GM21447 (cell line): ENCODE results near the gene PPIB.
A peak's percentile ranks its signal among the peaks of the same experiment; 100 is the strongest.

Experiments
- ATAC-seq: cut with Tn5 transposase; IDR thresholded peaks from one replicate; pipeline ENCODE4 v1.9.1; 2021; ENCODE audit not compliant: unreplicated experiment

The PPIB gene

DNA sequence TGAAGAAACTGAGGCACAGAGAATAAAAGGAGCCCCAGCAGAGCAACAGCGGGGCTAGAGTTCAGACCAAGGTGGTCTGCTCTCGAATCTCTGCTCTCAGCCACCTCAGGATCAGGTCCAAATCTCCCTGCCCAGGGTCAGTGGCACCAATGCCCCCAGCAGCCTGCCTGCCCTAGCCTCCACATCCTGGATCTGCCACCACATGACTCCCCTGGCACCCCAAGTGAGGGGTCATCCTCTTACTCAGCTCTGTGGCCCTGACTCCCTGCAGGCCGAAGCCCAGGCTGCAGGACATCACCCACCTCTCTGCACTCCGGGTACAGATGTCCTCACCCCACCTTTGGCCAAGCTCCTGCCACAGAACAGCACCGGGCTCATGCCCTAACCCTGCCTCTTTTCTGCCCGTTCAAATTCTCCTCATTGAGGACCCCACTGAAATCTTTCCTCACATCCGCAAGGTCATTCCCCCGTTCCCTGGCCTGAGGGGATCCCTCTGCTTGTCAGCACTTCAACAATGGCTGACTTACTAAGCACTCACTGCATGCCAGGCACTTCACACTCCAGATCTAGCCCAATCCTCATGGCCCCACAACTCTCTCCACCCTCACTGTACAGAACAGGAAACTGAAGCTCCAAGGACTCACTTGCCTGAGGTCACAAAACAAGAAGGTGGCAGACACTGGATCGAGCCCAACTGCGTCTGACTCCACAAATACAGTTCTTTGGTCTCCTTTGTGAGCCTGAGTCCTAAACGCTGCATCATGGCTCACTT, 4.3 kb downstream of the PPIB start:
- ATAC-seq: no peak

- no peak for ATAC-seq
These were observed 5.2 kb downstream of the PPIB start for GRCh38 chr15:64157599-64158125.

- no peak for ATAC-seq
These were observed 6.0 kb downstream of the PPIB start for GRCh38 chr15:64156652-64157331.

DNA sequence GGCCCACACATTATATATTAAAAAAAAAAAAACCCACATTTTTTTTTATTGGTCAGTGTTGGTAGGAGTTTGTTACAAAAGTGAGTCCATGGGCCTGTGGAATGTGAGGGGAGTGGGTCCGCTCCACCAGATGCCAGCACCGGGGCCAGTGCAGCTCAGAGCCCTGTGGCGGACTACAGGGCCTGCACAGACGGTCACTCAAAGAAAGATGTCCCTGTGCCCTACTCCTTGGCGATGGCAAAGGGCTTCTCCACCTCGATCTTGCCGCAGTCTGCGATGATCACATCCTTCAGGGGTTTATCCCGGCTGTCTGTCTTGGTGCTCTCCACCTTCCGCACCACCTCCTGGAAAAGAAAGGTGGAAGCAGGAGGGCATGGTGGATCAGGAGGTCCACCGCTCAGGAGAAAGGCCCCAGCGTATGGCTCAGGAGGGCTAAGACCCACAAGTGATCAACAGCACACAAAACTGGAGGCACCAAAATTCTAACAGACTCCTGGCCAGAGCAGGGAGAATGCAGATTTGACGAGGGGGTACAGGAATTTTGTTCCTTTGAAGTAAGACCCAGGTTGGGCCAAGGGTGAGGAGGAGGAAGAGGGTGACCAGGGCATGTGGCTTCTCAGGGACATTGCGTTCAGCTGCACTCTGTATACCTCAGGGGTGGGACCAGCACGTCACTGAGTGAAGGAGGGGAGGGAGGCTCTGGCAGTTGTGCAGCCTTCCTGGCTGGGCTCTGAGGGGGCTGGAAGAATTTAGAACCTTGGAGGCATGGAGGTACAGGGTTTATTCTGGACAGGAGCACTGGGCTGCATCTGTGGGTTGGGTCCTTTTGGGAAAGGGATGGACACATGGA, 6.8 kb downstream of the PPIB start:
- no peak for ATAC-seq

DNA sequence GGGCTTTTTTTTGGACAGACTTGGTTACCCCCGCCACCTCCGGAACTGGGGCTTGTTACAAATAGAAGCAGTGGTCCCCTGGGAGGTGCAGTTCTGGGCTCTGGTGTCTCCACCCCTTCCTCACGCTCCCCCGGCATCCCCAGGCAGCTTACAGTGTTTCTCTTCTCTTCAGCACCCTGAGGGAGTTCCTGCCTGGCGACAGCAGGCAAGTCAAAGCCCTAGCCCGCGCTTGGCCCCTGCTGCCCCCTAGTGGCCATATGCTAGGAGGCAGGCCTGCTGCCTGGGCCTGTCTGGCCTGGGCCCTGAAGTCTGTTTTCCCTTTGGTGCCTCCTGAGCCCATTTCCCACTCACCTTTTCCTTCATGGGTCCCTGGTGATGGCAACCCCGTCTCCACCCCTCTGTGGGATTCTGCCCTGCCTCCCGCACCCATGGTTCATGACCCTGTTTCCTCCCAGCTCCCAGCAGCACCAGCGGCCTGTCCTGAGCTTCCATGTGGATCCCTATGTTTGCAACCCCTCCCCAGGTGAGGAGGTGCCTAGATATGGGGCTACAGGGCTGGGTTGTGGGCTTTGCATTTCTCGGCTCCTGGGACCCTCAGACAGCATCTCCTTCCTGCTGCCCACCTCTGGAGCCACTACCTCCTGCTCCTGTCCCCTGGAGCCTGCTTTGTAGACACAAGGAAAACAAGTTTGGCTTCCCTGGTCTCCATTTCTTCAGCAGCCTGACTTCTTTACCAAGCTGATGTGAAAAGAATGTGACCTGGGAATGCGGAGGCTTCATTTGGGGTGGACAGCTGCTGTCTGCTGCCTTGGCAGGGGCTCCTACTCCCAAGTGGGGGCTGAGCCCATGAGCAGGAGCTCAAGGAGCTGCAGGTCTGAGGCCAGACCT, 9.1 kb downstream of the PPIB start:
- ATAC-seq: peak; percentile 56

- peak; percentile 26 for ATAC-seq
These were observed 10.1 kb downstream of the PPIB start for GRCh38 chr15:64152507-64153387.

DNA sequence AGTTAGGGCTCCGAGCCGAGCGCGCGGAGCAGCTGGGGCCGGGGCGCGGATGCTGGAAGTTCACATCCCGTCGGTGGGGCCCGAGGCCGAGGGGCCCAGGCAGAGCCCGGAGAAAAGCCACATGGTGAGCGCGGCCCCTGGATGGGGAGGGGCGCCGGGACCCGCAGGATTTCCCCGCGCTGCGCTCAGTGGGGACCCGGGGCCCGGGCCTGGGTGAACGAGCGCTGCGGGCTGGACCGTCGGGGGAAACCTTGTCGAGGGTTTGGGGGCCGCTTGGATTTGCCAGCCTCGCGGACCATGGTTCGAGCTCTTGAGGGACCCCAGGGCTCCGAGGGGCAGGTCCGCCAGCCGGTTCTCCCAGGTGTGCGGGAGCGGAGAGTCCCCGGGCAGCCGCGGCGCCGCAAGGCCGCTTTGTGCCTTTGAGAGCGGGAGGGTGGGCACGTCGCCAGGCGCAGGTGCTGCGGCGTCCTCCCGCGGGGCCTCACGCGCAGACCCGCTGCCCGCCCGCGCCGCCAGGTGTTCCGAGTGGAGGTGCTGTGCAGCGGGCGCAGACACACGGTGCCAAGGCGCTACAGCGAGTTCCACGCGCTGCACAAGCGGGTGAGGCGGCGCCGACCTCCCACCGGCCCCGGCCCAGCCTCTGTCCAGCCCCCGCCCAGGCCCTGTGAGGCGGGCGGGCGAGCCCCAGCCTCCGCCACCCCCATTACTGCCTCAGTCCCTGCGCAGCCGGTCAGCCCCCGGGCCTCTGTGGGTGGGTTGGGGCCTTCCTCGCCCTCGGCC, 10.9 kb downstream of the PPIB start, which contains the start of gene SNX22:
SNX22 (plus strand) TSS at position 5 of the 780 bp plus-strand sequence; CDS start at position 50, 45 bp downstream.
- no peak for ATAC-seq

DNA sequence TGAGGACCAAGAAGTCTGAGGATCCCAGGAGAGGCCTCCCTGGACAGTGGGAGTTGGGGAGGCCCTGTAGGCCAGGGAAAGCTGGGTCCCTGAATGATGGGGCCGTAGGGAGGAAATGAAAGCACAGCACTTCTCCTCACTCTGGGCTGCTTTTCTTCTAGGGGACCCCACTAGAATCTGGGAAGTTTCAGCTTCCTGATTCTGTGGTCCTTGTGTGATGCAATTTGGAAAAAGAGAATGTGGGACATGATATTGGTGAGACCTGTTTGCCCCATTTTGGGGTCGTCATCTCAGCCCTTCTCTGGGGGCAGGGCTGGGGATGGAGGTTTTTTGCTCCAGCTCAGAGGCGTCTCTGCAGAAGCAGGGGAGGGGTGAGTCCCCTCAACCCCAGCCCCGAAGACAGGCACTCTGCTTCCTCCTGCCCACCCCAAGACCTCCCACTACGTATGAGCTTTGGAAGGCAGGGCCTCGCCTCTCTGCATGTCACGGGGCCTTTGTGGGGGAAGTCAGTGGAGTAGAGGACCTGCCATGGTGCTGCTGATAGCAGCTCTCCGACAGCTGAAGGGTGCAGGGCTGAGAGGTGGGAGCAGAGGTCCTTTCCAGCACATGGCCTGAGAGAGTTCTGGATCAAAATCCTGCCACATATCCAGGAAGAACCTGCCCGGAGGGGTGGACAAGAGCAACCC, 12.8 kb downstream of the PPIB start:
- no peak for ATAC-seq

- no peak for ATAC-seq
These were observed 13.4 kb downstream of the PPIB start for GRCh38 chr15:64149424-64149823.

DNA sequence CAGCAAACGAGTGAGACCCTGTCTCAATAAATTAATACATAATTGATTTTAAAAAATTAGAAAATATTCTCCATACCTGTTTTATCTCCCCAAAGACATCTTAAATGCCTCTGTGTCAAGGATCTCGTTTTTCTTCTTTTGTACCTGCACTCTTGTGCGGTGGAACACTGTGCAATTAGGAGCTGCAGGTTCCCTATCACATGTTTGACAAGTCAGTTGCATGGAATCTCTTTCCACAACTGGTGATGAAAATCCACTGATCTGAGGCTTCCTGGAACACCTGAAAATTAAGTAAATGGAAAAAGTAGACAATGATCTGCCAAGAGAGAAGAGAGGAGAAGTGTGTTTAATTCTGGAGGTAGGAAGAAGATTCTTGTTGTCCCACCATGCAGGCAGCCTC, 14.2 kb downstream of the PPIB start:
- ATAC-seq: no peak

DNA sequence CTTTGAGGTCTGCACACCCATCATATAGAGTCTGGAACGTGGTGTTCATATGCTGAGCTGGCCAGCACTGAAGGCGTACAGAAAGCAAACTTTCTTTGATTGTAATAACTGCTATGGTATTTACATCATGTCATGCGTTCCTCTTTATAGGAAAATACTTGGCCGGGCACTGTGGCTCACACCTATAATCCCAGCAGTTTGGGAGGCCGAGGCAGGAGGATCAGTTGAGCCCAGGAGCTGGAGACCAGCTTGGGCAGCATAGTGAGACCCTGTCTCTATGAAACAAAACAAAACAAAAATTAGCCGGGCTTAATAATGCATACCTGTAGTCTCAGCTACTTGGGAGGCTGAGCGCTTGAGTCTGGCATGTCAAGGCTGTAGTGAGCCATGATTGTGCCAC, 14.7 kb downstream of the PPIB start:
- no peak for ATAC-seq

GRCh38 chr15:64146885-64147681, 15.7 kb downstream of the PPIB start:
- ATAC-seq: no peak

GRCh38 chr15:64146520-64146884, 16.3 kb downstream of the PPIB start:
- no peak for ATAC-seq

DNA sequence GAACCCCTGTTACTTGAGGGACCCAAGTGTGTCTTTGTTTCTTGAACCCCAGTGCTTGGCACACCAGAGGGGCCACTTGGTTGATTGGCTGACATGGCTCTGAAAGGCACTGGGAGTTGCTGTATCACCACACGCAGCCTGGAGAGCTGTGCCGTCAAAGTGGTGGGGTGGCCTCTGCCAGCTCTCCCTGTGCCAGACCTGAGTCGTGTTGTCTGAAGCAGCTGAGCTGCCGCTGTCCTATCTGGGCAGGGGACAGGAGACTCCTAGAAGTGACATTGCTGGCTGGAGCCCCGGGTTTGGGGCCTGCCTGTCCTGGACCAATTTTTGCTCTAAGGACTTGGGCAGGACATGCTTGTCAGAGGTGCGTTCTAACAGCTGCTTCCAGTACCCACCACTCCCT, 16.8 kb downstream of the PPIB start:
- ATAC-seq: no peak

GRCh38 chr15:64144565-64145281, 18.1 kb downstream of the PPIB start:
- peak; percentile 67 for ATAC-seq

- no peak for ATAC-seq
These were observed 18.6 kb downstream of the PPIB start for GRCh38 chr15:64144192-64144564.

GRCh38 chr15:64143276-64143675, 19.5 kb downstream of the PPIB start:
- ATAC-seq: no peak
